Keratinocyte (primary cell): ENCODE measurements around the gene UBR2. TPM values are rescaled to one million over a fixed set of nuclear protein-coding genes. Genes with fewer than 3 reads are reported as not detected.
"Not testable (repeated sequence)": the region's sequence is repeated elsewhere in the genome, so short reads cannot be mapped to it uniquely, and the experiment has no call there.

Experiments
- DNase-seq: peaks from one replicate; pipeline ENCODE4 v3.0.0-alpha.2; 2011; ENCODE audit warnings: low read depth, missing footprints, low spot score
- FAIRE-seq: peaks from 2 replicates; lab custom pipeline; 2011; peaks lifted over from hg19 to GRCh38; lab: Jason Lieb, UNC
- H2AFZ ChIP-seq: 2 replicates; pipeline ENCODE4 v1.6.0; 2012; ENCODE audit warnings: low read length, control low read depth, inconsistent platforms; ENCODE audit not compliant: control insufficient read depth
- H3K27ac ChIP-seq: 2 replicates; pipeline ENCODE4 v1.5.1; 2011; ENCODE audit warnings: low read length; ENCODE audit not compliant: control insufficient read depth, insufficient read depth
- H3K27me3 ChIP-seq: 3 replicates; pipeline ENCODE4 v1.6.0; 2011; ENCODE audit warnings: low read length; ENCODE audit not compliant: control insufficient read depth, insufficient read depth; ENCODE audit errors: extremely low read depth
- H3K36me3 ChIP-seq, 2 experiments: 2 replicates in 1 of 2; 3 replicates in 1 of 2; pipeline ENCODE4 v1.5.1; 2011; ENCODE audit warnings: low read length in 2 of 2, mild to moderate bottlenecking in 1 of 2; ENCODE audit not compliant: control insufficient read depth in 2 of 2, insufficient read depth in 2 of 2; ENCODE audit errors: extremely low read depth in 1 of 2
- H3K4me1 ChIP-seq: 3 replicates; pipeline ENCODE4 v1.5.1; 2011; ENCODE audit warnings: low read length; ENCODE audit not compliant: control insufficient read depth, insufficient read depth; ENCODE audit errors: extremely low read depth
- H3K4me2 ChIP-seq: 3 replicates; pipeline ENCODE4 v1.6.0; 2011; ENCODE audit warnings: low read depth, low read length; ENCODE audit not compliant: control insufficient read depth, insufficient read depth; ENCODE audit errors: extremely low read depth
- H3K4me3 ChIP-seq, 3 experiments: fragments of 200-600 bp in 1 of 3; sonication (generic) in 1 of 3; 2 replicates in 2 of 3; 3 replicates in 1 of 3; pipeline ENCODE4 v1.5.1; 2011 to 2016; ENCODE audit warnings: low read length in 3 of 3, mild to moderate bottlenecking in 3 of 3, control low read depth in 2 of 3, inconsistent platforms in 1 of 3, low read depth in 1 of 3, mixed read lengths in 1 of 3, mixed run types in 1 of 3, moderate library complexity in 1 of 3; ENCODE audit not compliant: control insufficient read depth in 2 of 3, insufficient read depth in 2 of 3; ENCODE audit errors: extremely low read depth in 1 of 3
- H3K79me2 ChIP-seq: 2 replicates; pipeline ENCODE4 v1.6.0; 2012; ENCODE audit warnings: low read length; ENCODE audit not compliant: control insufficient read depth, insufficient read depth
- H3K9ac ChIP-seq: 3 replicates; pipeline ENCODE4 v1.6.0; 2011; ENCODE audit warnings: low read length; ENCODE audit not compliant: control insufficient read depth, insufficient read depth; ENCODE audit errors: extremely low read depth
- H3K9me1 ChIP-seq: 3 replicates; pipeline ENCODE4 v1.6.0; 2011; ENCODE audit warnings: low read length; ENCODE audit not compliant: control insufficient read depth, insufficient read depth; ENCODE audit errors: extremely low read depth
- H3K9me3 ChIP-seq: 2 replicates; pipeline ENCODE4 v1.5.1; 2012; ENCODE audit warnings: low read depth, low read length; ENCODE audit not compliant: control insufficient read depth
- H4K20me1 ChIP-seq: 3 replicates; pipeline ENCODE4 v1.6.0; 2011; ENCODE audit warnings: low read length; ENCODE audit not compliant: control insufficient read depth, insufficient read depth; ENCODE audit errors: extremely low read depth
- EZH2 ChIP-seq: IDR thresholded peaks from one replicate; pipeline ENCODE4 v1.6.1; 2012; ENCODE audit warnings: inconsistent platforms, mild to moderate bottlenecking, low read length, moderate library complexity
- dilution Hi-C: fragments of 300-500 bp; cut with MboI; formaldehyde crosslinking; loops from one replicate; pipeline ENCODE4 v1.7.0; 2020; ENCODE audit warnings: low sequenced_read_pairs; ENCODE audit not compliant: extremely low pct_ligation_motif_present
- polyA plus RNA-seq, 5 experiments: library from polyadenylated mRNA; depleted of rRNA in 3 of 5; stranded (reverse) in 3 of 5; stranded (forward) in 1 of 5; unstranded in 1 of 5; fragments of >200 nt; gene quantifications; 1 replicate in 1 of 5; 2 replicates in 3 of 5; 3 replicates in 1 of 5; pipeline versions ENCODE4 v1.2.1 to v1.2.3, GENCODE V29; 2011 to 2012; ENCODE audit warnings: missing spikeins in 2 of 5, low read depth in 1 of 5, low replicate concordance in 1 of 5
- TF ChIP-seq, protein P1 (sequence below), 3 experiments: IDR thresholded peaks in 1 of 3; conservative IDR thresholded peaks in 1 of 3; optimal IDR thresholded peaks in 1 of 3; 2 replicates in 2 of 3; 3 replicates in 1 of 3; pipeline versions ENCODE3 to v1.5.1; 2011; ENCODE audit warnings: low read length in 3 of 3, mild to moderate bottlenecking in 3 of 3, moderate library complexity in 2 of 3, control low read depth in 1 of 3, inconsistent platforms in 1 of 3; ENCODE audit not compliant: insufficient read depth in 2 of 3; ENCODE audit errors: extremely low read depth in 1 of 3

UBR2 gene
- polyA plus RNA-seq, 1 donor (not counting 4 experiments of a cell fraction or from before 2014, with no cell fraction given): 21.6 TPM

DNA sequence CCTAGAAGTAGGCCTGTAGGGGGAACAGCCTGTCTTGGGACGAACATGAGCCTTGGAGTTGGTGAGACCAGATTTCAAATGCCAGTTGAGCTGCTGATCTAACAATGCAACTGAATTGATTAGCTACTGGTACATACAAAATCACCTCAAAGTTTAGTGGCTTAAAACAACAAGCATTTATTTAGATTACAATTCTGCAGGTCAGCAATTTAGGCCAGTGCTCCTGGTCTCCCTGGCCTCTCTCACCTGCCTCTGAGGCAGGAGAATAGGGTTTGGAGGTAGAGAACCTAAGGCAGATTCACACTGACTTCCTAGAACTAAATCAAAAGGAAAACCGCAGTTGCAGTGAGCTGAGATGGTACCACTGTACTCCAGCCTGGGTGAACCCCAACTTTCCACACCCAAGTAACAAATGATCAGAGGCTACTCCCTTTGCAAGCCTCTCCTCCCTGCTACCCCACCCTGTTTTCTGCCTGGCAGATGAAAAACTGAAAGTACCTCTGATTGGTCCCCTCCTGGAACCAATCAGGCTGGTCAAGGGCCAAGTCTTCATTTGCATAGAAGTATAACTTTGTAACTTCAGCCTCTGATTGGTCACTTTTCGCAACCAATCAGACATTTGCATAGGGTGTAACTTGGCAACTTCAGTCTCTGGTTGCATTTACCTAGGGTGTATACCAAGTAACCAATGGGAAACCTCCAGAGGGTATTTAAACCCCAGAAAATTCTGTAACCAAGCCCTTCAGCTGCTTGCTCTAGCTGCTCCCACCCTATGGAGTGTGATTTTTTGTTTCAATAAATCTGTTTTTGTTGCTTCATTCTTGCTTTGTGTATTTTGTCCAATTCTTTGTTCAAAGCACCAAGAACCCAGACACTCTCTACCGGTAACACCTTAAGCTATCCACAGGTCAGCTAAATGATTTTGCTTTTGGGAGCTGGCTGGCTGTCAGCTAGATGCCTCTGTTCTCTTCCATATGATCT is 8.1 kb upstream of the UBR2 start:
- no peak overlapping the region for H3K4me2 ChIP-seq
- no peak for FAIRE-seq

DNA sequence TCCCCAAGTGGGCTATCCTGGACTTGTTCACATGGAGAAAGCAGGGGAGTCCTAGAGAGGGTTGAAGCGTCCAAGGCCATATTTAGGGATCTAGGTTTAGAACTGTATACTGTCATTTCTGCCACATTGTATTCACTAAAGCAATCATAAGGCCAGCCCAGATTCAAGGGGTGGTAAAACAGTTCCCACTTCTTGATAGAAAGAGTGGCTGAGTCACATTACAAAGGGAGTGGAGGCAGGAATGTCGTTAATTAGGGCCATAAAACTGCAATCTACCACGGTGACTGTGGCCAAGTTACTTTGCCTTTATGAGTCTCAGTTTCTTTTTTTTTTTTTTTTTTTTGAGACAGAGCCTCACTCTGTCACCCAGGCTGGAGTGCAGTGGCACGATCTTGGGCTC is 7.4 kb upstream of the UBR2 start:
- H3K27me3 ChIP-seq: no peaks in the 10 kb centered on the region
- FAIRE-seq: no peak
- H3K9ac ChIP-seq: no peak overlapping the region
- H3K4me3 ChIP-seq: no peak overlapping the region
- no peak for DNase-seq
- no peaks in the 10 kb centered on the region for H3K36me3 ChIP-seq
- no peaks in the 10 kb centered on the region for H3K79me2 ChIP-seq
- no peak overlapping the region for H3K4me2 ChIP-seq
- H4K20me1 ChIP-seq: no peaks in the 10 kb centered on the region
- TF ChIP-seq, protein P1, sequence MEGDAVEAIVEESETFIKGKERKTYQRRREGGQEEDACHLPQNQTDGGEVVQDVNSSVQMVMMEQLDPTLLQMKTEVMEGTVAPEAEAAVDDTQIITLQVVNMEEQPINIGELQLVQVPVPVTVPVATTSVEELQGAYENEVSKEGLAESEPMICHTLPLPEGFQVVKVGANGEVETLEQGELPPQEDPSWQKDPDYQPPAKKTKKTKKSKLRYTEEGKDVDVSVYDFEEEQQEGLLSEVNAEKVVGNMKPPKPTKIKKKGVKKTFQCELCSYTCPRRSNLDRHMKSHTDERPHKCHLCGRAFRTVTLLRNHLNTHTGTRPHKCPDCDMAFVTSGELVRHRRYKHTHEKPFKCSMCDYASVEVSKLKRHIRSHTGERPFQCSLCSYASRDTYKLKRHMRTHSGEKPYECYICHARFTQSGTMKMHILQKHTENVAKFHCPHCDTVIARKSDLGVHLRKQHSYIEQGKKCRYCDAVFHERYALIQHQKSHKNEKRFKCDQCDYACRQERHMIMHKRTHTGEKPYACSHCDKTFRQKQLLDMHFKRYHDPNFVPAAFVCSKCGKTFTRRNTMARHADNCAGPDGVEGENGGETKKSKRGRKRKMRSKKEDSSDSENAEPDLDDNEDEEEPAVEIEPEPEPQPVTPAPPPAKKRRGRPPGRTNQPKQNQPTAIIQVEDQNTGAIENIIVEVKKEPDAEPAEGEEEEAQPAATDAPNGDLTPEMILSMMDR (optimal IDR thresholded peaks at IDR 0.05 in 1 of 3, IDR thresholded peaks at IDR 0.05 in 1 of 3, conservative IDR thresholded peaks at IDR 0.05 in 1 of 3; ENCODE audit: extremely low read depth in 1 of 3, insufficient read depth in 2 of 3, low read length in 3 of 3): no peak
- TF ChIP-seq EZH2: no peak
- H3K27ac ChIP-seq: no peak overlapping the region
- H3K9me3 ChIP-seq: no peaks in the 10 kb centered on the region
- no peaks in the 10 kb centered on the region for H3K9me1 ChIP-seq
- H2AFZ ChIP-seq: no peak overlapping the region
- dilution Hi-C loops: no loop called here
- no peaks in the 10 kb centered on the region for H3K4me1 ChIP-seq

More for the DNA sequence above, 8.1 kb upstream of the UBR2 start:
- dilution Hi-C loops: no loop called here
- H3K9ac ChIP-seq: no peak overlapping the region
- no peaks in the 10 kb centered on the region for H3K36me3 ChIP-seq
- H3K27ac ChIP-seq: no peak overlapping the region
- no peaks in the 10 kb centered on the region for H3K9me1 ChIP-seq
- H2AFZ ChIP-seq: no peak overlapping the region
- no peaks in the 10 kb centered on the region for H3K4me1 ChIP-seq
- H3K4me3 ChIP-seq: no peak overlapping the region
- no peak for DNase-seq
- H3K9me3 ChIP-seq: no peaks in the 10 kb centered on the region
- no peaks in the 10 kb centered on the region for H4K20me1 ChIP-seq
- no peaks in the 10 kb centered on the region for H3K27me3 ChIP-seq
- H3K79me2 ChIP-seq: no peaks in the 10 kb centered on the region
- TF ChIP-seq EZH2: no peak
- TF ChIP-seq, protein P1 (optimal IDR thresholded peaks at IDR 0.05 in 1 of 3, IDR thresholded peaks at IDR 0.05 in 1 of 3, conservative IDR thresholded peaks at IDR 0.05 in 1 of 3; ENCODE audit: extremely low read depth in 1 of 3, insufficient read depth in 2 of 3, low read length in 3 of 3): no peak

DNA sequence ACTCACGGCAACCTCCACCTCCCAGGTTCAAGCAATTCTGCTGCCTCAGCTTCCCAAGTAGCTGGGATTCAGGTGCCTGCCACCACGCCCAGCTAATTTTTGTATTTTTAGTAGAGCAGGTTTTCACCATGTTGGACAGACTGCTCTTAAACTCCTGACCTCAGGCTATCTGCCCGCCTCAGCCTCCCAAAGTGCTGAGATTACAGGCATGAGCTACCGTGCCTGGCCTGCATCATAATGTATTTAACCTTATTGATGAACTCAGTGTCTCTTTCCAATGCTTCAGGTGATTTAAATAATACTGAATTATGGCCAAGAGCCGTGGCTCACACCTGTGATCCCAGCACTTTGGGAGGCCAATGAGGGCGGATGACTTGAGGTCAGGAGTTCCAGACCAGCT is 4.6 kb upstream of the UBR2 start:
- H3K4me3 ChIP-seq, H3K4me2 ChIP-seq, H3K9ac ChIP-seq, H3K27me3 ChIP-seq, FAIRE-seq, H3K4me1 ChIP-seq, H3K79me2 ChIP-seq, DNase-seq, H2AFZ ChIP-seq, H3K36me3 ChIP-seq, dilution Hi-C loops, H3K9me3 ChIP-seq, H4K20me1 ChIP-seq, H3K9me1 ChIP-seq, H3K27ac ChIP-seq: not testable (repeated sequence)
